K562 (cell line): ENCODE measurements around the gene OBSCN. TPM values are rescaled to one million over a fixed set of nuclear protein-coding genes. Genes with fewer than 3 reads are reported as not detected.
A peak's percentile ranks its signal among the peaks of the same experiment; 100 is the strongest.

Experiments used
- ATAC-seq: fragments of 200-7000 bp; cut with Tn5 transposase; 3 replicates; pipeline ENCODE4 v1.9.1; 2020; ENCODE audit warnings: moderate library complexity
- BruUV-seq: library from RNA; stranded (reverse); fragments of 400-500 nt; replicated peaks from 2 replicates; lab custom pipeline; 2021; lab: Mats Ljungman, UMichigan
- CTCF ChIA-PET: fragments of 300-600 bp; formaldehyde crosslinking; extraction: SDS; loops from one replicate; lab custom pipeline; 2021; ENCODE audit warnings: low intra/inter-chr PET ratio; lab: Yijun Ruan, JAX
- POLR2A ChIA-PET: fragments of 300-600, 350-650 bp; sonication (Branson Sonifier 250); formaldehyde crosslinking; extraction: SDS; loops from one replicate; lab custom pipeline; 2021; ENCODE audit warnings: antibody characterized with exemption, inconsistent platforms; lab: Yijun Ruan, JAX
- DNase-seq, 4 experiments: peaks; one replicate each; pipeline versions ENCODE4 v3.0.0 to v3.0.0-alpha.2; 2011 to 2018; ENCODE audit warnings: low spot score in 3 of 4, mixed read lengths in 3 of 4; ENCODE audit errors: extremely low read depth in 1 of 4
- FAIRE-seq: peaks from 2 replicates; lab custom pipeline; 2011; peaks lifted over from hg19 to GRCh38; lab: Jason Lieb, UNC
- H2AFZ ChIP-seq: 2 replicates; pipeline ENCODE4 v1.6.0; 2011; ENCODE audit warnings: low read depth, low read length, control low read depth, inconsistent platforms
- H3K27ac ChIP-seq: fragments of 200-600 bp; 3 replicates; pipeline ENCODE4 v1.8.0; 2011; ENCODE audit warnings: low read depth, mild to moderate bottlenecking, control low read depth, inconsistent platforms, low read length, moderate library complexity, mixed read lengths; ENCODE audit errors: extremely low read depth
- H3K27me3 ChIP-seq, 2 experiments: fragments of 300-600 bp in 1 of 2; 2 replicates in 1 of 2; 3 replicates in 1 of 2; pipeline versions ENCODE4 v1.6.0 to v1.8.0; 2011; ENCODE audit warnings: inconsistent platforms in 2 of 2, low read length in 2 of 2, mild to moderate bottlenecking in 1 of 2, mixed read lengths in 1 of 2, moderate library complexity in 1 of 2; ENCODE audit not compliant: control insufficient read depth in 2 of 2, insufficient read depth in 2 of 2
- H3K36me3 ChIP-seq: fragments of 300-600 bp; 3 replicates; pipeline ENCODE4 v1.8.0; 2011; ENCODE audit warnings: mild to moderate bottlenecking, low read length, inconsistent platforms; ENCODE audit not compliant: control insufficient read depth, insufficient read depth
- H3K4me1 ChIP-seq, 2 experiments: fragments of 200-600 bp in 1 of 2; replicated peaks in 1 of 2; 2 replicates in 1 of 2; 3 replicates in 1 of 2; pipeline versions ENCODE4 v1.5.1 to v1.8.0; 2011; ENCODE audit warnings: inconsistent platforms in 2 of 2, low read length in 2 of 2, mild to moderate bottlenecking in 1 of 2, mixed read lengths in 1 of 2, moderate library complexity in 1 of 2; ENCODE audit not compliant: control insufficient read depth in 2 of 2, insufficient read depth in 2 of 2
- H3K4me2 ChIP-seq: 2 replicates; pipeline ENCODE4 v1.6.1; 2011; ENCODE audit warnings: low read length, control low read depth, inconsistent platforms, mixed read lengths; ENCODE audit not compliant: insufficient read depth
- H3K4me3 ChIP-seq: fragments of 200-600 bp; sonication (generic), shearing (Covaris generic); 2 replicates; pipeline ENCODE4 v1.5.1; 2016; ENCODE audit warnings: control low read depth, inconsistent platforms
- H3K79me2 ChIP-seq: fragments of 200-600 bp; 3 replicates; pipeline ENCODE4 v1.8.0; 2011; ENCODE audit warnings: low read length, inconsistent platforms; ENCODE audit not compliant: control insufficient read depth, insufficient read depth
- H3K9ac ChIP-seq, 2 experiments: 2 replicates each; pipeline versions ENCODE4 v1.6.0 to v1.6.1; 2011; ENCODE audit warnings: low read depth in 2 of 2, low read length in 2 of 2, control low read depth in 1 of 2, inconsistent platforms in 1 of 2, mild to moderate bottlenecking in 1 of 2, mixed read lengths in 1 of 2; ENCODE audit not compliant: insufficient read depth in 1 of 2
- H3K9me1 ChIP-seq: one replicate; pipeline ENCODE4 v1.6.0; 2011; ENCODE audit warnings: inconsistent platforms, mild to moderate bottlenecking, low read length, moderate library complexity; ENCODE audit not compliant: control insufficient read depth, insufficient read depth
- H3K9me3 ChIP-seq: replicated peaks from 2 replicates; pipeline ENCODE4 v1.5.1; 2011; ENCODE audit warnings: low read depth, low read length, inconsistent platforms; ENCODE audit not compliant: control insufficient read depth, insufficient read depth
- H4K20me1 ChIP-seq: replicated peaks from 2 replicates; pipeline ENCODE4 v1.6.1; 2011; ENCODE audit warnings: low read length, inconsistent platforms, mixed read lengths; ENCODE audit not compliant: control insufficient read depth, insufficient read depth
- GTF3C2 ChIP-seq: IDR thresholded peaks from 3 replicates; pipeline ENCODE4 v1.6.1; 2011; ENCODE audit warnings: borderline replicate concordance, mild to moderate bottlenecking, moderate library complexity; ENCODE audit not compliant: insufficient read length; ENCODE audit errors: extremely low read depth
- ZNF184 ChIP-seq: sonication (generic); formaldehyde crosslinking; IDR thresholded peaks from 2 replicates; pipeline ENCODE4 v1.5.0; 2020; ENCODE audit warnings: missing genetic modification reagents
- in situ Hi-C: fragments of 300-500 bp; cut with MboI; formaldehyde crosslinking; loops from 4 replicates; pipeline ENCODE4 v1.15.0; 2018; ENCODE audit warnings: inconsistent platforms, mixed read lengths
- intact Hi-C: fragments of 100-400 bp; cut with micrococcal nuclease; formaldehyde crosslinking; loops from 2 replicates; pipeline ENCODE4 v1.14.2; 2022
- polyA plus RNA-seq, 8 experiments: library from polyadenylated mRNA; depleted of rRNA in 4 of 8; stranded (reverse) in 5 of 8; unstranded in 3 of 8; fragments of >200 nt; fragmentation: Nextera tagmentation in 2 of 8; fragmentation: Illumina TruSeq in 1 of 8; extraction: Ambion mirVana in 2 of 8; extraction: Trizol in 1 of 8; gene quantifications; 2 replicates each; pipeline versions ENCODE4 v1.2.1 to v1.2.3, GENCODE V29; 2011 to 2014; ENCODE audit warnings: inconsistent platforms in 1 of 8, missing spikeins in 1 of 8
- total RNA-seq, 7 experiments: library from RNA; depleted of rRNA in 6 of 7; stranded (reverse); fragments of >200 nt in 6 of 7; fragmentation: Illumina TruSeq in 2 of 7; extraction: Trizol in 2 of 7; gene quantifications; 2 replicates each; pipeline versions ENCODE4 v1.2.1 to v1.2.3, GENCODE V29; 2011 to 2021; ENCODE audit warnings: low replicate concordance in 1 of 7
- TF ChIP-seq, protein P1 (sequence below): fragments of 450-650 bp; IDR thresholded peaks from 2 replicates; pipeline ENCODE4 v1.6.1; 2016; ENCODE audit warnings: borderline replicate concordance

Gene OBSCN
- total and polyA plus RNA-seq, 9 of the 15 experiments (the other 6 are each of a cell fraction or from before 2014, with no cell fraction given) = 0.18 to 19.7 (median 3.6) TPM

GRCh38 chr1:228387321-228387720 lies 179.5 kb downstream of the OBSCN start:
- Histone ChIP-seq H3K4me3 (no peak overlapping the region), H2AFZ (no peak overlapping the region), H3K27ac (no peak overlapping the region), H3K36me3 (peaks cover 5% of the 10 kb centered on the region; the same call in 2 of the 3 replicates), H3K4me1 (peaks cover 7 to 13% of the 10 kb centered on the region in 2 experiments; a peak in 4 of 5 replicates), H3K27me3 (no peaks in the 10 kb centered on the region), H3K9me3 (no peaks in the 10 kb centered on the region), H4K20me1 (peaks cover 6% of the 10 kb centered on the region; the same call in 1 of the 2 replicates), H3K79me2 (no peaks in the 10 kb centered on the region), H3K9ac (peak overlapping the region in 1 of 2 experiments; percentile 82; a peak in 2 of 4 replicates), H3K9me1 (no peaks in the 10 kb centered on the region), H3K4me2 (no peak overlapping the region)
- intact Hi-C loops (no loop called here), in situ Hi-C loops (no loop called here)
- CTCF ChIA-PET = no interaction called here
- peak; percentile 41 for ATAC-seq
- DNase-seq = no peak
- no peak for TF ChIP-seq ZNF184 (CRISPR knock-in tag)
- TF ChIP-seq, protein P1, sequence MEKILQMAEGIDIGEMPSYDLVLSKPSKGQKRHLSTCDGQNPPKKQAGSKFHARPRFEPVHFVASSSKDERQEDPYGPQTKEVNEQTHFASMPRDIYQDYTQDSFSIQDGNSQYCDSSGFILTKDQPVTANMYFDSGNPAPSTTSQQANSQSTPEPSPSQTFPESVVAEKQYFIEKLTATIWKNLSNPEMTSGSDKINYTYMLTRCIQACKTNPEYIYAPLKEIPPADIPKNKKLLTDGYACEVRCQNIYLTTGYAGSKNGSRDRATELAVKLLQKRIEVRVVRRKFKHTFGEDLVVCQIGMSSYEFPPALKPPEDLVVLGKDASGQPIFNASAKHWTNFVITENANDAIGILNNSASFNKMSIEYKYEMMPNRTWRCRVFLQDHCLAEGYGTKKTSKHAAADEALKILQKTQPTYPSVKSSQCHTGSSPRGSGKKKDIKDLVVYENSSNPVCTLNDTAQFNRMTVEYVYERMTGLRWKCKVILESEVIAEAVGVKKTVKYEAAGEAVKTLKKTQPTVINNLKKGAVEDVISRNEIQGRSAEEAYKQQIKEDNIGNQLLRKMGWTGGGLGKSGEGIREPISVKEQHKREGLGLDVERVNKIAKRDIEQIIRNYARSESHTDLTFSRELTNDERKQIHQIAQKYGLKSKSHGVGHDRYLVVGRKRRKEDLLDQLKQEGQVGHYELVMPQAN = no peak
- no peak for TF ChIP-seq GTF3C2
- POLR2A ChIA-PET = interaction anchor here (0.7 to 2.3 kb wide), 6 partner anchors 9 to 111 kb away, joined by 3 to 5 read pairs (median 4); partner anchors contain the start of gene TRIM11
- BruUV-seq = no TSS peak
- FAIRE-seq = no peak
